HL-60 (cell line): ENCODE measurements around the gene PRKAG2.

Experiments used
- CTCF ChIP-seq: IDR thresholded peaks from one replicate; pipeline ENCODE4 v1.5.1; 2011; ENCODE audit warnings: low read length, control low read depth, inconsistent platforms; ENCODE audit not compliant: insufficient read depth
- REST ChIP-seq: IDR thresholded peaks from 2 replicates; pipeline ENCODE4 v1.6.1; 2012; ENCODE audit warnings: low read depth; ENCODE audit not compliant: insufficient replicate concordance

DNA sequence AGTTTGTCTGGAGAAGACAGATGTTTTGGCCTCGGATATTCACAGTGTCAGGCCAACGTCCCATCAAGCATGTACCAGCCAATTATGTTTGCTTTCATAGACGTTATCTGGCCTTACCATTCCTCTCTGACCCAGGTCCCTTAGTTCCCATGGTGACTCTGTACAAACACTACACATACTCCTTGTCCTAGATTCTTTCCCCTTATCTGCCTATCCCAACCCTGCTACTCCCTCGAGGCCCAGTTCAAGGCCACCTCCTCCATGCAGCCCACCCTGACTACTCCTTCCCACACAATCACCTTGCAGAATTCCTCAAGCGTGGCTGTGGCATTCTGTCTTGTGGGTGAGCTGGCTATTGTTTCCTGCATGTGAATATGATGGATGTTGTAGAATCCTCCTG lies 155.2 kb downstream of the PRKAG2 start:
- TF ChIP-seq CTCF (no peak), REST (no peak)
